Nephron (organoid): ENCODE data around the gene LPCAT1.

Experiments
- H3K27ac Mint-ChIP-seq, 3 experiments: 2 replicates each; pipeline ENCODE4 v1.8.0; 2020; ENCODE audit warnings: mixed read lengths in 3 of 3, mild to moderate bottlenecking in 2 of 3, moderate library complexity in 1 of 3
- H3K27me3 Mint-ChIP-seq: 2 replicates; pipeline ENCODE4 v1.8.0; 2021; ENCODE audit warnings: low read depth, mild to moderate bottlenecking, moderate library complexity, mixed read lengths
- H3K36me3 Mint-ChIP-seq: 2 replicates; pipeline ENCODE4 v1.8.0; 2020; ENCODE audit warnings: low read depth, mixed read lengths
- H3K4me1 Mint-ChIP-seq: 2 replicates; pipeline ENCODE4 v1.8.0; 2020; ENCODE audit warnings: mixed read lengths
- H3K4me3 Mint-ChIP-seq, 3 experiments: 2 replicates each; pipeline ENCODE4 v1.8.0; 2020; ENCODE audit warnings: mild to moderate bottlenecking in 3 of 3, mixed read lengths in 3 of 3, moderate library complexity in 2 of 3
- H3K9me3 Mint-ChIP-seq: 2 replicates; pipeline ENCODE4 v1.8.0; 2020; ENCODE audit warnings: mixed read lengths
- CTCF ChIP-seq, 3 experiments: fragments of 200-600 bp; sonication (generic); IDR thresholded peaks; one replicate each; pipeline ENCODE4 v1.5.0; 2021; ENCODE audit warnings: antibody characterized with exemption in 3 of 3; ENCODE audit not compliant: unreplicated experiment in 3 of 3

Gene LPCAT1

GRCh38 chr5:1437876-1438559, 85.7 kb downstream of the LPCAT1 start:
- Mint-ChIP-seq H3K9me3 (peaks cover 17% of the 10 kb centered on the region), H3K36me3 (peaks cover 3% of the 10 kb centered on the region), H3K4me3 (no peak overlapping the region), H3K27me3 (peaks cover 56% of the 10 kb centered on the region), H3K4me1 (no peaks in the 10 kb centered on the region), H3K27ac (no peak overlapping the region)
- TF ChIP-seq CTCF (IDR thresholded peaks at IDR 0.05; ENCODE audit: unreplicated experiment in 3 of 3) = no peak

GRCh38 chr5:1437226-1437829, 86.4 kb downstream of the LPCAT1 start:
- no peak for TF ChIP-seq CTCF (IDR thresholded peaks at IDR 0.05; ENCODE audit: unreplicated experiment in 3 of 3)
- peaks cover 54% of the 10 kb centered on the region for H3K27me3 Mint-ChIP-seq
- H3K4me3 Mint-ChIP-seq = no peak overlapping the region
- peaks cover 3% of the 10 kb centered on the region for H3K36me3 Mint-ChIP-seq
- H3K4me1 Mint-ChIP-seq = no peaks in the 10 kb centered on the region
- H3K27ac Mint-ChIP-seq = no peak overlapping the region
- peaks cover 17% of the 10 kb centered on the region for H3K9me3 Mint-ChIP-seq

- H3K36me3 Mint-ChIP-seq = peaks cover 3% of the 10 kb centered on the region
- H3K4me3 Mint-ChIP-seq = no peak overlapping the region
- H3K4me1 Mint-ChIP-seq = no peaks in the 10 kb centered on the region
- H3K27me3 Mint-ChIP-seq = peaks cover 47% of the 10 kb centered on the region
- peaks cover 17% of the 10 kb centered on the region for H3K9me3 Mint-ChIP-seq
- no peak for TF ChIP-seq CTCF (IDR thresholded peaks at IDR 0.05; ENCODE audit: unreplicated experiment in 3 of 3)
- H3K27ac Mint-ChIP-seq = no peak overlapping the region
These were observed 87.1 kb downstream of the LPCAT1 start for GRCh38 chr5:1436681-1437080.

GRCh38 chr5:1436036-1436435, 87.7 kb downstream of the LPCAT1 start:
- Mint-ChIP-seq H3K27ac (no peak overlapping the region), H3K4me1 (no peaks in the 10 kb centered on the region)

GRCh38 chr5:1435369-1435768, 88.4 kb downstream of the LPCAT1 start:
- no peaks in the 10 kb centered on the region for H3K4me1 Mint-ChIP-seq
- TF ChIP-seq CTCF (IDR thresholded peaks at IDR 0.05; ENCODE audit: unreplicated experiment in 3 of 3) = no peak
- no peak overlapping the region for H3K4me3 Mint-ChIP-seq
- H3K36me3 Mint-ChIP-seq = peaks cover 3% of the 10 kb centered on the region
- H3K27me3 Mint-ChIP-seq = peaks cover 34% of the 10 kb centered on the region
- peaks cover 16% of the 10 kb centered on the region for H3K9me3 Mint-ChIP-seq
- H3K27ac Mint-ChIP-seq = no peak overlapping the region

More at GRCh38 chr5:1436036-1436435, 87.7 kb downstream of the LPCAT1 start:
- Mint-ChIP-seq H3K9me3 (peaks cover 16% of the 10 kb centered on the region), H3K36me3 (peaks cover 3% of the 10 kb centered on the region), H3K27me3 (peaks cover 41% of the 10 kb centered on the region), H3K4me3 (no peak overlapping the region)
- no peak for TF ChIP-seq CTCF (IDR thresholded peaks at IDR 0.05; ENCODE audit: unreplicated experiment in 3 of 3)

GRCh38 chr5:1432296-1432695, 91.5 kb downstream of the LPCAT1 start:
- peaks cover 24% of the 10 kb centered on the region for H3K27me3 Mint-ChIP-seq
- H3K9me3 Mint-ChIP-seq = peaks cover 32% of the 10 kb centered on the region
- H3K4me1 Mint-ChIP-seq = no peaks in the 10 kb centered on the region
- no peak overlapping the region for H3K4me3 Mint-ChIP-seq
- no peak overlapping the region for H3K27ac Mint-ChIP-seq
- no peak for TF ChIP-seq CTCF (IDR thresholded peaks at IDR 0.05; ENCODE audit: unreplicated experiment in 3 of 3)
- H3K36me3 Mint-ChIP-seq = peaks cover 9% of the 10 kb centered on the region
